ENCODE results near the gene MOCS1. TPM values are rescaled to one million over a fixed set of nuclear protein-coding genes. Genes with fewer than 3 reads are reported as not detected.

MOCS1 gene
- polyA plus RNA-seq, 3 donors, result 0.05 to 0.26 (median 0.12) TPM

DNA sequence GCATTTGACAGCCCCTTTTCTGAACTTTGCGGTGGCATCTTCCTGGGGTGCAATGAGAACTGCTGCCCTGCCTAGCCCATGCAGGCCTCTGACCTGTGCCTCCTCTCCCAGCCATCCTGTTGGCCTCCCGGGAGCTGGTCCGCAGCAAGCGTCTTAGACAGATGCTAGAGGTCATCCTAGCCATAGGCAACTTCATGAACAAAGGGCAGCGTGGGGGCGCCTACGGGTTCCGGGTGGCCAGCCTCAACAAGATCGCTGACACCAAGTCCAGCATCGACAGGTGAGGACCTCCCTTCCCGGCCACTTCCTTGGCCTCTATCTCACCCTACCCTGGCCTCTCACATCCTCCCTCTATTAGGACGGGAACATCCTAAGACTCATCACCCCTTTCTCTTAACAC is 37.6 kb downstream of the MOCS1 start:
- no peaks in the 10 kb centered on the region for H3K27me3 ChIP-seq (ENCODE audit: control insufficient read depth in 2 of 2, insufficient read depth in 2 of 2, low read length in 2 of 2)
- no peak for TF ChIP-seq CTCF (IDR thresholded peaks at IDR 0.05)
- no peaks in the 10 kb centered on the region for H3K36me3 ChIP-seq (replicated peaks in 1 of 2; ENCODE audit: control insufficient read depth in 1 of 2, insufficient read depth in 2 of 2, low read length in 2 of 2)
- 93% methylated on average over 12 of the region's 12 CpGs for WGBS (ENCODE audit: insufficient coverage)
- Mint-ChIP-seq H3K9me3 (peaks cover 0 to 2% (median 0%) of the 10 kb centered on the region in 7 donors), H3K27me3 (ENCODE audit: low read depth in 3 of 3) (peaks cover 2 to 9% (median 4%) of the 10 kb centered on the region in 3 donors), H3K4me1 (no peaks in the 10 kb centered on the region), H3K36me3 (no peaks in the 10 kb centered on the region), H3K27ac (peak overlapping the region in 1 of 7 donors; percentile 17), H3K4me3 (no peak overlapping the region)
- H3K4me3 ChIP-seq (replicated peaks in 1 of 3; ENCODE audit: low read depth in 2 of 3, low read length in 3 of 3), result no peak overlapping the region
- H3K9me3 ChIP-seq (replicated peaks in 1 of 2; ENCODE audit: control insufficient read depth in 1 of 2, insufficient read depth in 1 of 2, low read length in 2 of 2), result no peaks in the 10 kb centered on the region
- H4K20me1 ChIP-seq (ENCODE audit: insufficient read depth, low read length), result no peaks in the 10 kb centered on the region
- no peaks in the 10 kb centered on the region for H3K79me2 ChIP-seq (ENCODE audit: insufficient read depth, low read length)
- no peaks in the 10 kb centered on the region for H3K4me1 ChIP-seq (ENCODE audit: control insufficient read depth in 1 of 2, insufficient read depth in 2 of 2, low read length in 2 of 2)
- no peak overlapping the region for H3K27ac ChIP-seq (ENCODE audit: low read depth in 1 of 2, low read length in 2 of 2)
- intact Hi-C loops (cut with micrococcal nuclease), result no loop called here
- H3K9ac ChIP-seq (ENCODE audit: insufficient read depth, low read length, poor library complexity, severe bottlenecking), result no peak overlapping the region
- no peak overlapping the region for H2AFZ ChIP-seq (ENCODE audit: insufficient read depth, low read depth, low read length, poor library complexity, severe bottlenecking)
- no peak for DNase-seq
- H3K4me2 ChIP-seq (replicated peaks; ENCODE audit: extremely low read depth, low read length, poor library complexity, severe bottlenecking), result no peak overlapping the region

- no peak overlapping the region for H3K4me3 Mint-ChIP-seq
- Histone ChIP-seq H2AFZ (ENCODE audit: insufficient read depth, low read depth, low read length, poor library complexity, severe bottlenecking) (no peak overlapping the region), H4K20me1 (ENCODE audit: insufficient read depth, low read length) (no peaks in the 10 kb centered on the region), H3K9me3 (replicated peaks in 1 of 2; ENCODE audit: control insufficient read depth in 1 of 2, insufficient read depth in 1 of 2, low read length in 2 of 2) (no peaks in the 10 kb centered on the region), H3K4me2 (replicated peaks; ENCODE audit: extremely low read depth, low read length, poor library complexity, severe bottlenecking) (no peak overlapping the region), H3K4me3 (replicated peaks in 1 of 3; ENCODE audit: low read depth in 2 of 3, low read length in 3 of 3) (no peak overlapping the region), H3K4me1 (ENCODE audit: control insufficient read depth in 1 of 2, insufficient read depth in 2 of 2, low read length in 2 of 2) (no peaks in the 10 kb centered on the region), H3K36me3 (replicated peaks in 1 of 2; ENCODE audit: control insufficient read depth in 1 of 2, insufficient read depth in 2 of 2, low read length in 2 of 2) (no peaks in the 10 kb centered on the region), H3K79me2 (ENCODE audit: insufficient read depth, low read length) (no peaks in the 10 kb centered on the region), H3K27me3 (ENCODE audit: control insufficient read depth in 2 of 2, insufficient read depth in 2 of 2, low read length in 2 of 2) (no peaks in the 10 kb centered on the region), H3K9ac (ENCODE audit: insufficient read depth, low read length, poor library complexity, severe bottlenecking) (no peak overlapping the region), H3K27ac (ENCODE audit: low read depth in 1 of 2, low read length in 2 of 2) (no peak overlapping the region)
- no peak for TF ChIP-seq CTCF (IDR thresholded peaks at IDR 0.05)
- no peak for DNase-seq
- intact Hi-C loops (cut with micrococcal nuclease), result no loop called here
- H3K27me3 Mint-ChIP-seq (ENCODE audit: low read depth in 3 of 3), result peaks cover 5 to 13% (median 10%) of the 10 kb centered on the region in 3 donors
- H3K9me3 Mint-ChIP-seq, result peaks cover 0 to 2% (median 0%) of the 10 kb centered on the region in 7 donors
- no peaks in the 10 kb centered on the region for H3K4me1 Mint-ChIP-seq
- WGBS (ENCODE audit: insufficient coverage), result 100% methylated on average over 4 of the region's 8 CpGs
- no peaks in the 10 kb centered on the region for H3K36me3 Mint-ChIP-seq
- no peak overlapping the region for H3K27ac Mint-ChIP-seq
Observed at GRCh38 chr6:39893286-39893685, 41.0 kb downstream of the MOCS1 start.
